ENCODE data around the gene GRIN2B. TPM values are rescaled to one million over a fixed set of nuclear protein-coding genes. Genes with fewer than 3 reads are reported as not detected.

The GRIN2B gene
- total RNA-seq, 1 experiment from 2014 or later = 7.2 TPM

- no peak for DNase-seq (ENCODE audit: low read depth, low spot score)
- in situ Hi-C loops (cut with HindIII; ENCODE audit: low pct_unique_long_range_greater_than_20kb, low sequenced_read_pairs) = no loop called here
Observed at GRCh38 chr12:13964666-13965065, 16.7 kb downstream of the GRIN2B start.

- in situ Hi-C loops (cut with HindIII; ENCODE audit: low pct_unique_long_range_greater_than_20kb, low sequenced_read_pairs) = no loop called here
- DNase-seq (ENCODE audit: low read depth, low spot score) = peak; percentile 18
Observed at GRCh38 chr12:13962699-13963098, 18.7 kb downstream of the GRIN2B start.

GRCh38 chr12:13961971-13962370, 19.4 kb downstream of the GRIN2B start:
- in situ Hi-C loops (cut with HindIII; ENCODE audit: low pct_unique_long_range_greater_than_20kb, low sequenced_read_pairs) = no loop called here

DNA sequence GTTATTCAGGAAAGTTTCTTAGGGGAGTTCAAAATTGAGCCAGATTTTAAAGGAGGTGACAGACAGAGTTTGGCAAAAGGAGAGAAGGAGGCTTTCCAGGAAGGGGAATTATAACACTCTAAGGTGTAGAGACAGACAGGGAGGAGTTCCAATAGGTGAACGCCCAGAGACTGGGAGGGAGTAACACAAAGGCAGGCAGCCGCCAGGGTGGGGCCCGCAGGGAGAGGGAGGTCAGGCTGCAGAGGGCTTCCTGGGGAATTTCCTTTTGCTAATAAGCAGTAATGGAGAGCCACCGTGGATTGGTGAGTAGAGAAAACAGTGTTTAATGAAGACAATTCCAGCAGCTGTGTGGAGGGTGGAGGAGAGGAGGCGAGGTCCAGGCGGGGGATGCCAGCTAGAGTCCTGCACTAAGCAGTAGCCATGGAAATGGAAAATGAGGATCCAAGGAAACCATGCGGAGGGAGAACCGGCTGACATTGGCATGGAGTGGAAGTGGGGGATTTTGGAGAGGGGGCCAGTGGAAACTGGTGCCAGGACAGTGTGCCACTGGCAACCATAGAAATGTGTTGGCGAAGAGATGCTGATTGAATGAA, 22.2 kb downstream of the GRIN2B start:
- in situ Hi-C loops (cut with HindIII; ENCODE audit: low pct_unique_long_range_greater_than_20kb, low sequenced_read_pairs) = no loop called here
- no peak for DNase-seq (ENCODE audit: low read depth, low spot score)

More at GRCh38 chr12:13961971-13962370, 19.4 kb downstream of the GRIN2B start:
- no peak for DNase-seq (ENCODE audit: low read depth, low spot score)

GRCh38 chr12:13957576-13957975, 23.8 kb downstream of the GRIN2B start:
- no peak for DNase-seq (ENCODE audit: low read depth, low spot score)
- in situ Hi-C loops (cut with HindIII; ENCODE audit: low pct_unique_long_range_greater_than_20kb, low sequenced_read_pairs) = no loop called here

- no peak for DNase-seq (ENCODE audit: low read depth, low spot score)
- in situ Hi-C loops (cut with HindIII; ENCODE audit: low pct_unique_long_range_greater_than_20kb, low sequenced_read_pairs) = no loop called here
Observed at GRCh38 chr12:13956060-13956590, 25.3 kb downstream of the GRIN2B start.

- DNase-seq (ENCODE audit: low read depth, low spot score) = no peak
- in situ Hi-C loops (cut with HindIII; ENCODE audit: low pct_unique_long_range_greater_than_20kb, low sequenced_read_pairs) = no loop called here
Observed at GRCh38 chr12:13952096-13952495, 29.3 kb downstream of the GRIN2B start.

DNA sequence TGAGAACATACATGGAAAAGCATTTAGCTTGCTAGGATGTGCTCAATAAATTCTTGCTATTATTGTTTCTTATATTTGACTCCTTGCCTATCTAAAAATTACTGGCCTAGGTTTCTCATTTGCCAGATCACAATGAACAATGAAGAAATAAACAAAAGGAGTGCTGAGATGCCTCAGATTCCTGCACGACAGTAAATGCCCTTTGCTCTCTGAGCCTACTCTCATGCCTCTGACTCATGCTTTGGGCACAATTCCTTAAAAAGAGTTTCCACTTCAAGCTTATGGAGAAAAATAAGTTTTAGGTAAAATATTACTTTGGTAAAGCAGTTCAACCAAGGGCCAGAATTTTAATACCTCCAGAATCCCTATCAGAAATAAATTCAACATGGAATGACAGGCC, 30.9 kb downstream of the GRIN2B start:
- in situ Hi-C loops (cut with HindIII; ENCODE audit: low pct_unique_long_range_greater_than_20kb, low sequenced_read_pairs) = no loop called here
- peak; percentile 73 for DNase-seq (ENCODE audit: low read depth, low spot score)

- no peak for DNase-seq (ENCODE audit: low read depth, low spot score)
- in situ Hi-C loops (cut with HindIII; ENCODE audit: low pct_unique_long_range_greater_than_20kb, low sequenced_read_pairs) = no loop called here
Observed at GRCh38 chr12:13948621-13949020, 32.8 kb downstream of the GRIN2B start.

GRCh38 chr12:13947276-13947946, 34.0 kb downstream of the GRIN2B start:
- DNase-seq (ENCODE audit: low read depth, low spot score) = no peak
- in situ Hi-C loops (cut with HindIII; ENCODE audit: low pct_unique_long_range_greater_than_20kb, low sequenced_read_pairs) = no loop called here

DNA sequence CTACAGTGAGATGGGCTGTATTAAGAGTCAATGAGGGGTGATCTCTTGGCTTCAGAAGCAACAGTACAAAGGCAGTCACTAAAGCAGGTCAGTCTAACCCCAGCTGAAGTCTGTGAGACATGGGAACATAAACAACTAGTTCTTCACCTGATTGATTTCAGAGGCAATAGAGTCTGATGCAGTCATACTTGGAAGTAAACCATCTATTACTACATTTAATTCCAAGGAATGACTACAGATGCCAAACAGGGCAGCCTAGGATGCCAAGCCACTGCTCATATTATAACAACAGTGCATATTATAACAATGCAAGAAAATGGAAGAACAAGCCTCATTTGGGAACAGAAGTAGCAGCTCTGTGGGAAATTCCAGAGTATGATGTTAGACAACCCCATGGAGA, 35.8 kb downstream of the GRIN2B start:
- in situ Hi-C loops (cut with HindIII; ENCODE audit: low pct_unique_long_range_greater_than_20kb, low sequenced_read_pairs) = no loop called here
- no peak for DNase-seq (ENCODE audit: low read depth, low spot score)

DNA sequence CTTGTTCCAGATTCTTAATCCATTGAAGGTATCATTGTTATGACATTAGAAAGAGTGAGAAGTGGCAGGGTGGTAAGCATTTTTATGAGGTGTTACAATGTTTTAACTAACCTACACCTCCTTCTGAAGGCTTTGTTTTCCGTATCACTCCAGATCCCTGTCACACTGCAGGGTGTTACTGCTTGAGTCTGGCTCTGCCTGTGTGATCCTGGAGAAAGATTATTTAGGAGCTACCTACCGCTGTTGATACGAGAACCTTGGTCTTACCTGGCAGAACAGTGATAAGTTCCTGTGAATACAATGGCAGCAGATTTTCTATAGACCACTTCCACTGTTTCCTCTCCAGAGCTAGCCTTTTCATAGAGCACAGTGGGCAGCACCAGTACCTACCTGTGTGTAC, 36.2 kb downstream of the GRIN2B start:
- in situ Hi-C loops (cut with HindIII; ENCODE audit: low pct_unique_long_range_greater_than_20kb, low sequenced_read_pairs) = no loop called here

DNA sequence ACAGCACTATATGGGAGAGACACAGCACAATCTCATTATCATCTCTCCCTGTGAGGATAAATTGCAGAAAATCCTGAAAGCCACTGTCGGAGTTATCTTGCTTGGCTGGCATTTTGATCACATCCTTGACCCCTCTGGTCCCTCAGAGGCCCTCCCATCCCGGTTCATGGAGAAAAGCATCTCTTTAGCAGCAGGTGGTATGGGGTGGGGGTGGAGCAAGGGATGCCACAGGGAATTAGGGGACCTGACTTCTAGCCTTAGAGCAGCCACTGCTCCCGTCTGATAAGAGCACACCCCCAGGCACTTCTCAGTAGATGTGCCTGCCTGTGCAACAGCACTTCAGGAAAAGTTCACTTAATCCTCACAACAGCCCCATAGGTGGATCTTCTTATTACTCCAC, 38.6 kb downstream of the GRIN2B start:
- in situ Hi-C loops (cut with HindIII; ENCODE audit: low pct_unique_long_range_greater_than_20kb, low sequenced_read_pairs) = no loop called here
- no peak for DNase-seq (ENCODE audit: low read depth, low spot score)

More for the DNA sequence above, 36.2 kb downstream of the GRIN2B start:
- no peak for DNase-seq (ENCODE audit: low read depth, low spot score)

DNA sequence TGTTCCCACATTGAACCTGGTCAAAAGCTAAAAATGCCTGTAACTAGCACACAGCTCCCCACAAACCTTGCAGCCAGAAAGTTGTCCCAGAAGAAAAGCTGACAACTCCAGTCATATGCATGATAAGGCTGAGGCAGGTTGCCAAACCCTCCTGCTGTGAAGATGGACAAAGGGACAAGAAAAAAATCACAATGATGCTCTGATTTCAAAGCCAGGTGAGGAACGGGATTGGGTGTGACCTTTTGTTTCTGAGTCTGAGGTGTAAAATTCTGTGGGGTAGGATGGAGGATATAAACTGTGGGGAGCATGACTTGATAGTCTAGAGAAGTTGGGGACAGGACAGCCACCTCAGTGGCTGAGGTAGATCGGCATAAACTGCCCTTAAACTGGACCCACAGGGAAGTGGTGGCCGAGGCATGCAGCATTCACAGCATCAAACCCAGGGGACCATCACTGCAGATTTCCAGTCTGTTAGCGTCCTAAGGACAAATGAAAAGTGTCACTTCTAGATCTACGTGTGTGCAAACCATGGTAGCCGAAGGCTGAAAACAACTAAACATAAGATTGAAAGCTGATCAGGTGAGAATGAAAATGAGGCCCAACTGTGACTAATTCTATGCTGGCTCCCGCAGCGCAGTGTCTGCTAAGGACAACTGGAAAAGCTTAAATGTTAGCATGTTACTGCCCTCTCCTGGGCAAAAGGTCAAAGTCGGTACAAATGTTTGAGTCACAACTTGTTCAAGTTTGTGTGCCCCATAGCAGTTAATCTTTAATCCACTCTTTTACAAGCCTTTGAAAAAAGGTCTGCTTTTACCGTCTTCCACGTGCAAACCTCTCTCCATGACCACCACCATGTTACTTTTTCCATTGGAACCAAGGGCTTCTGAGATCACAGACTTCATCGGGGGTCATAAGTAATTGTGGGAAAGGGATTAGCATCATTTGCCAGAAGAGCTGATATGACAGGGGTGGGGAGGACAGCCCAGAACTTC, 39.8 kb downstream of the GRIN2B start:
- peak; percentile 82 for DNase-seq (ENCODE audit: low read depth, low spot score)
- in situ Hi-C loops (cut with HindIII; ENCODE audit: low pct_unique_long_range_greater_than_20kb, low sequenced_read_pairs) = no loop called here

DNA sequence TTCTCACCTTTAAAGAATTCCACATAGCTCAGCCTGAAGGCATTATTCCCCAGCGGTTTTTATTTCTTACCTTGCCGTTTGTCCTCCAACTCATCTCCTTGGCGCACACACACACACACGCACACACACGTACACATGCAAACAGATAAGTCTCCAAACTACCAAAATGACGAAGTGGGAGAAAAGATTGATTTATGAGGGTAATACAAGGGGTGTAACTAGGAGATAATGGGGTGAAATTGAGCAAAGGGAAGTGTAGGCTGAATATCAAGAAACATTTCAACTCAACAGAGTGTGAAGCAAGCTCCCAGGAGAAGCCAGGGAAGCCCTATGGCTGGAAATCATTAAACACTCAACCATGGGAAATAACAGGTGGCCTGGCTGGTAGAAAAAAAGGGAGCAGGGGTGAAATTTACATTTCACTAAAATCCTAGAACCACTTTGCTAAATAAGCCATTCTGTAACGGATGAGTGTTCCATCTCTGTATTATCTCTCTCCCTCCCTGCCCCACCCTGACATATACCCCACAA, 41.0 kb downstream of the GRIN2B start:
- DNase-seq (ENCODE audit: low read depth, low spot score) = no peak
- in situ Hi-C loops (cut with HindIII; ENCODE audit: low pct_unique_long_range_greater_than_20kb, low sequenced_read_pairs) = no loop called here

DNA sequence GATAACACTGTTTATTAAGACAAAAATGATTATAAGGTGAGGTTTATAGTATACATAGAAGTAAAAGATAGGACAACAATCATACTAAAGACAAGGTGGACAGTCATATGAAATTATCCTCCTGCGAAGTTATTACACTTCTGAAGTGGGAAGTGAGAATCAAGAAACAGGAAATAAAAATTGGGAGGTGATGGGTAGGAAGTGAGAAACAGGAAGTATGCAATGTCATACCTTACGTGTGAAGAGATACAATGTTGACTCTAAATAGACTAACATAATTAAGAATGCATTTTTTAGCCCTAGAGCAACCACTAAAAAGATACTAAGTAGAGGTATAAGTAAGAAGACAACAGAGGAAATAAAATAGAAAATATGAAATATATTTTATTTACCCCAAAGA, 43.7 kb downstream of the GRIN2B start:
- in situ Hi-C loops (cut with HindIII; ENCODE audit: low pct_unique_long_range_greater_than_20kb, low sequenced_read_pairs) = no loop called here
- no peak for DNase-seq (ENCODE audit: low read depth, low spot score)

DNA sequence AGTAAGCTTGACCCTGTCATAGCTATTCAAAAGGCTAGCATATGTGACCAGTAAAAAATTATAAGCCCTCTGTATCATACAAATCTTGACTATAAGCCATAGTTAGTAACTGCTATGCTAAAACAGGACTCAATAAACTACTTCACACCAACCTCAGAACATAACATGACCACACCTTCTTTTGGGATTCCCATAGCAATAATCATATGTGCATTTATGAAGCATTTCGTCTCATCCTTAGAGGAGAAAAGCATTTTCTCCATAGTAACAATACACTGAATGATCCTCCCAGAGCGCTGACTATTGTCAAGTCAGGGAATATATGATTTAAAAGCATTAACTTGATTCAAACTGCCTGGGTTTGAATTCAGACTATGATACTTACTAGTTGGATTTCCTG, 46.2 kb downstream of the GRIN2B start:
- no peak for DNase-seq (ENCODE audit: low read depth, low spot score)
- in situ Hi-C loops (cut with HindIII; ENCODE audit: low pct_unique_long_range_greater_than_20kb, low sequenced_read_pairs) = no loop called here
